SU-DHL-6 (cell line): ENCODE measurements around the gene ABCA3.

ENCODE experiments used
- H2AFZ ChIP-seq: fragments of 200-600 bp; sonication (generic); 2 replicates; pipeline ENCODE4 v1.6.1; 2014; ENCODE audit warnings: low read depth, mild to moderate bottlenecking, moderate library complexity, mixed read lengths, antibody characterized with exemption, low read length; ENCODE audit not compliant: severe bottlenecking
- H3F3A ChIP-seq: fragments of 200-600 bp; shearing (Covaris generic); 2 replicates; pipeline ENCODE4 v1.6.0; 2016; ENCODE audit warnings: antibody characterized with exemption, mild to moderate bottlenecking; ENCODE audit not compliant: insufficient read depth
- H3K27ac ChIP-seq: fragments of 200-600 bp; sonication (generic); 2 replicates; pipeline ENCODE4 v1.5.1; 2016; ENCODE audit warnings: low read depth, mild to moderate bottlenecking, low read length, moderate library complexity, mixed read lengths
- H3K27me3 ChIP-seq: fragments of 200-600 bp; sonication (generic), shearing (Covaris generic); 2 replicates; pipeline ENCODE4 v1.6.0; 2014; ENCODE audit warnings: mild to moderate bottlenecking, low read length
- H3K36me3 ChIP-seq: fragments of 200-600 bp; sonication (generic); 2 replicates; pipeline ENCODE4 v1.6.1; 2014; ENCODE audit warnings: mild to moderate bottlenecking, low read length, mixed read lengths
- H3K4me2 ChIP-seq: fragments of 300-600, 200-600 bp; shearing (Covaris generic), sonication (generic); 2 replicates; pipeline ENCODE4 v1.6.0; 2014; ENCODE audit warnings: low read length, low read depth, mild to moderate bottlenecking; ENCODE audit not compliant: poor library complexity, severe bottlenecking
- H3K4me3 ChIP-seq: fragments of 200-600 bp; sonication (generic); 2 replicates; pipeline ENCODE4 v1.5.1; 2014; ENCODE audit warnings: antibody characterized with exemption, low read length, mild to moderate bottlenecking, mixed read lengths; ENCODE audit not compliant: insufficient read depth, poor library complexity, severe bottlenecking
- H3K79me2 ChIP-seq: fragments of 200-600 bp; sonication (generic); 2 replicates; pipeline ENCODE4 v1.6.1; 2014; ENCODE audit warnings: mild to moderate bottlenecking, low read length, moderate library complexity; ENCODE audit not compliant: insufficient read depth
- H3K9ac ChIP-seq: fragments of 200-600 bp; sonication (generic); 2 replicates; pipeline ENCODE4 v1.7.0; 2014; ENCODE audit warnings: mild to moderate bottlenecking, low read length
- H3K9me2 ChIP-seq: fragments of 200-600 bp; sonication (generic); replicated peaks from 2 replicates; pipeline ENCODE4 v1.6.1; 2014; ENCODE audit warnings: low read length; ENCODE audit not compliant: insufficient read depth
- H3K9me3 ChIP-seq: fragments of 200-600 bp; sonication (generic); 2 replicates; pipeline ENCODE4 v1.6.1; 2014; ENCODE audit warnings: low read length, mixed read lengths; ENCODE audit not compliant: insufficient read depth
- H4K20me1 ChIP-seq: fragments of 200-600 bp; sonication (generic); 2 replicates; pipeline ENCODE4 v1.6.1; 2014; ENCODE audit warnings: low read depth, mild to moderate bottlenecking, antibody characterized with exemption, low read length, moderate library complexity, mixed read lengths
- CTCF ChIP-seq: fragments of 200-600 bp; sonication (generic); IDR thresholded peaks from one replicate; pipeline ENCODE4 v1.5.1; 2017; ENCODE audit warnings: antibody characterized with exemption, mild to moderate bottlenecking, low read length, moderate library complexity; ENCODE audit not compliant: insufficient read depth, poor library complexity, severe bottlenecking
- EZH2phosphoT487 ChIP-seq: fragments of 200-600 bp; sonication (generic), shearing (Covaris generic); conservative IDR thresholded peaks from 2 replicates; pipeline ENCODE4 v1.6.1; 2018; ENCODE audit warnings: mild to moderate bottlenecking, antibody characterized with exemption, low read length, moderate library complexity, mixed read lengths

The ABCA3 gene

GRCh38 chr16:2236337-2237101 lies 104.0 kb downstream of the ABCA3 start, which contains the start of gene DNASE1L2:
Gene DNASE1L2, plus strand, starts transcription at chr16:2236444. Its CDS starts 373 bp downstream, at chr16:2236817.
- no peaks in the 10 kb centered on the region for H3K79me2 ChIP-seq
- TF ChIP-seq EZH2phosphoT487, result no peak
- TF ChIP-seq CTCF, result no peak
- H3K27me3 ChIP-seq, result no peaks in the 10 kb centered on the region
- no peak within 1 kb of the TSS for H3K4me2 ChIP-seq
- H3K36me3 ChIP-seq, result no peaks in the 10 kb centered on the region
- peaks cover 4% of the 10 kb centered on the region; the same call in 1 of the 2 replicates for H3F3A ChIP-seq
- no peak within 1 kb of the TSS for H3K4me3 ChIP-seq
- no peak within 1 kb of the TSS for H2AFZ ChIP-seq
- no peaks in the 10 kb centered on the region for H3K9me3 ChIP-seq
- no peak within 1 kb of the TSS for H3K27ac ChIP-seq
- no peak within 1 kb of the TSS for H3K9ac ChIP-seq
- H4K20me1 ChIP-seq, result no peaks in the 10 kb centered on the region
- H3K9me2 ChIP-seq, result no peaks in the 10 kb centered on the region

GRCh38 chr16:2235695-2236336 lies 104.7 kb downstream of the ABCA3 start:
- TF ChIP-seq EZH2phosphoT487 (no peak), CTCF (no peak)
- Histone ChIP-seq H2AFZ (no peak overlapping the region), H3F3A (peaks cover 4% of the 10 kb centered on the region; the same call in 1 of the 2 replicates), H4K20me1 (no peaks in the 10 kb centered on the region), H3K4me2 (no peak overlapping the region), H3K27ac (no peak overlapping the region), H3K9ac (no peak overlapping the region), H3K36me3 (no peaks in the 10 kb centered on the region), H3K27me3 (no peaks in the 10 kb centered on the region), H3K79me2 (no peaks in the 10 kb centered on the region), H3K9me3 (no peaks in the 10 kb centered on the region), H3K9me2 (no peaks in the 10 kb centered on the region), H3K4me3 (no peak overlapping the region)

GRCh38 chr16:2235234-2235651 lies 105.3 kb downstream of the ABCA3 start:
- Histone ChIP-seq H3F3A (0 out of 2 replicates have a peak, but pooled peaks cover 4% of the 10 kb centered on the region), H3K79me2 (no peaks in the 10 kb centered on the region), H2AFZ (no peak overlapping the region), H3K4me3 (no peak overlapping the region), H4K20me1 (no peaks in the 10 kb centered on the region), H3K4me2 (no peak overlapping the region), H3K9ac (no peak overlapping the region), H3K27ac (no peak overlapping the region), H3K9me3 (no peaks in the 10 kb centered on the region), H3K9me2 (no peaks in the 10 kb centered on the region), H3K27me3 (no peaks in the 10 kb centered on the region), H3K36me3 (no peaks in the 10 kb centered on the region)
- TF ChIP-seq EZH2phosphoT487 (no peak), CTCF (no peak)
